Kidney epithelial cell (primary cell): Measurements from ENCODE around the gene MRPL41. TPM values are rescaled to one million over a fixed set of nuclear protein-coding genes. Genes with fewer than 3 reads are reported as not detected.
"Not testable (repeated sequence)": the region's sequence is repeated elsewhere in the genome, so short reads cannot be mapped to it uniquely, and the experiment has no call there.

ENCODE experiments used
- DNase-seq: peaks from one replicate; pipeline ENCODE4 v3.0.0-alpha.2; 2010; ENCODE audit warnings: low read depth
- H3K27me3 ChIP-seq: 2 replicates; pipeline ENCODE4 v1.6.0; 2011; ENCODE audit warnings: low read length; ENCODE audit not compliant: control insufficient read depth, insufficient read depth
- H3K36me3 ChIP-seq: 2 replicates; pipeline ENCODE4 v1.5.1; 2011; ENCODE audit warnings: low read length; ENCODE audit not compliant: control insufficient read depth, insufficient read depth
- H3K4me3 ChIP-seq: 2 replicates; pipeline ENCODE4 v1.5.1; 2011; ENCODE audit warnings: low read depth, mild to moderate bottlenecking, control low read depth, low read length
- total RNA-seq: library from RNA; depleted of rRNA; stranded (reverse); fragments of >200 nt; gene quantifications from 2 replicates; pipeline ENCODE4 v1.2.3, GENCODE V29; 2015
- TF ChIP-seq, protein P1 (sequence below): IDR thresholded peaks from 2 replicates; pipeline ENCODE4 v1.5.1; 2011; ENCODE audit warnings: mild to moderate bottlenecking, moderate library complexity, low read length, control low read depth, inconsistent platforms; ENCODE audit not compliant: insufficient read depth, poor library complexity, severe bottlenecking

MRPL41 gene
- total RNA-seq, 1 donor from 2014 or later: 77.9 TPM

- H3K36me3 ChIP-seq: peaks cover 2% of the 10 kb centered on the region
- H3K27me3 ChIP-seq: no peaks in the 10 kb centered on the region
- peak overlapping the region; percentile 59 for H3K4me3 ChIP-seq
- no peak for DNase-seq
- TF ChIP-seq, protein P1, sequence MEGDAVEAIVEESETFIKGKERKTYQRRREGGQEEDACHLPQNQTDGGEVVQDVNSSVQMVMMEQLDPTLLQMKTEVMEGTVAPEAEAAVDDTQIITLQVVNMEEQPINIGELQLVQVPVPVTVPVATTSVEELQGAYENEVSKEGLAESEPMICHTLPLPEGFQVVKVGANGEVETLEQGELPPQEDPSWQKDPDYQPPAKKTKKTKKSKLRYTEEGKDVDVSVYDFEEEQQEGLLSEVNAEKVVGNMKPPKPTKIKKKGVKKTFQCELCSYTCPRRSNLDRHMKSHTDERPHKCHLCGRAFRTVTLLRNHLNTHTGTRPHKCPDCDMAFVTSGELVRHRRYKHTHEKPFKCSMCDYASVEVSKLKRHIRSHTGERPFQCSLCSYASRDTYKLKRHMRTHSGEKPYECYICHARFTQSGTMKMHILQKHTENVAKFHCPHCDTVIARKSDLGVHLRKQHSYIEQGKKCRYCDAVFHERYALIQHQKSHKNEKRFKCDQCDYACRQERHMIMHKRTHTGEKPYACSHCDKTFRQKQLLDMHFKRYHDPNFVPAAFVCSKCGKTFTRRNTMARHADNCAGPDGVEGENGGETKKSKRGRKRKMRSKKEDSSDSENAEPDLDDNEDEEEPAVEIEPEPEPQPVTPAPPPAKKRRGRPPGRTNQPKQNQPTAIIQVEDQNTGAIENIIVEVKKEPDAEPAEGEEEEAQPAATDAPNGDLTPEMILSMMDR: no peak
Measured at GRCh38 chr9:137589441-137590122, 37.9 kb downstream of the MRPL41 start.

DNA sequence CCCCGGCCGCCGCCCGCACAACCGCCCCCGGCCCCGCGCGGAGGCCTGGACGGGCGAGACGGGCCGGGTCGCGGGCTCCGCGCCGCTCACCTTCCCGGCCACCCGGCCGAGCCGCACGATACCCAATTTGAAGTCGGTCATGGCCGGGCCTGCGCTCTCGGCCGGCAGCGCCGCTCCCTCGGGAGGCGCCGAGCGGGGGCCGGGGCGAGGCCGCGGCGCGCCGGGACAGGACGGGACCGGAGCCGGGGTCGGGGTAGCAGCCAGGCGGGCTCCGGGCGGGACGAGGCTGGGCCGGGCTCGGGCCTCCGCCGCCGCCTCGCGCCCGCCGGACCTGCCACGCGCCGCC, 38.4 kb downstream of the MRPL41 start:
- peak overlapping the region; percentile 59 for H3K4me3 ChIP-seq
- DNase-seq: no peak
- TF ChIP-seq, protein P1: no peak
- H3K36me3 ChIP-seq: peaks cover 2% of the 10 kb centered on the region
- no peaks in the 10 kb centered on the region for H3K27me3 ChIP-seq

DNA sequence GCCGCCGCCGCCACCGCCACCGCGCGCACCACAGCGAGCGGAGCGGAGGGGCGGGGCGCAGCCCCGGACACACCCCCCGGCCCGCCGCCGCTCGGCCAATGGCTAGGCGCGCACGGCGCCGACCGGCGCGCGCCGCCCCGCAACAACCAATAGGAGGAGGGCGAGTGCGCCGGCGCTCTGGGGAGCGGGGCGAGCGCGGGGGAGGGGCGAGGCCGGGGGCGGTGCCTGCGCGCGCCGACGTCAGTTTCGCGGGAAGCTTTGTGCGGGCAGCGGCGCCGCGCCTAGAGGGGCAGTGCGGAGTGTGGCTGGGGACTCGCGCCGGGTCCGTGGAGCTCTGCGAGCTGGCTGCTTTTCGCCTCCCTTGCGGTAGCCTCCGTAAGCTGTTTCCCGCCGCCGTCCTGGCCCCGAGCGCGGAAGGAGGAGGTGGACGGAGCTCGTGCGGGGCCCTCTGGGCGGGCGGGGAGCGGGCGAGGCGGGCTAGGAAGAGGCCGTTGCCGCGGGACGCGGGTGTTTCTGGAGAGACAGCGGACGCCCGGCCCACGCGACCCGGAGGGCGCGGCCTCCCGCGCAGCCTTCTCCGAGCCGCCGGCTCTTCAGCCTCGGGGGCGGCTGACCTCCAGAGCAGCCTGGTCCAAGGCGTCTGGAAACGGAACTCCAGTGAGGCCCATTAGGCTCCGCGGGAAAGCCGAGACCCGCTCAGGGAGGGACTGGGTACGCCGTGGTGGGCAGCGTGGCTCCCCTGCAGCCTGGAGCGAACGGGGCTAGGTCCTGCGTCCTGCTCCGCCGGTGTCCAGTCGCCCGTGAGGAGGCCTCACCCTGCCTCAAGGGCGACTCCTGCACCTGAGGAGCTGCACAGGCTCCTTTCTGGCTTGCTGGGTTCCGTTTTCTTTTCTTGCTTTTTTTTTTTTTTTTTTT, 39.0 kb downstream of the MRPL41 start, which contains the start of gene ZMYND19:
Gene ZMYND19 (minus strand): TSS at position 44 of the 915 bp plus-strand sequence. CDS start 249 bp downstream, outside the sequence.
- DNase-seq: no peak
- Histone ChIP-seq H3K27me3 (no peaks in the 10 kb centered on the region), H3K4me3 (peak within 1 kb of the TSS; percentile 87), H3K36me3 (peaks cover 2% of the 10 kb centered on the region)
- TF ChIP-seq, protein P1: peak; percentile 20

DNA sequence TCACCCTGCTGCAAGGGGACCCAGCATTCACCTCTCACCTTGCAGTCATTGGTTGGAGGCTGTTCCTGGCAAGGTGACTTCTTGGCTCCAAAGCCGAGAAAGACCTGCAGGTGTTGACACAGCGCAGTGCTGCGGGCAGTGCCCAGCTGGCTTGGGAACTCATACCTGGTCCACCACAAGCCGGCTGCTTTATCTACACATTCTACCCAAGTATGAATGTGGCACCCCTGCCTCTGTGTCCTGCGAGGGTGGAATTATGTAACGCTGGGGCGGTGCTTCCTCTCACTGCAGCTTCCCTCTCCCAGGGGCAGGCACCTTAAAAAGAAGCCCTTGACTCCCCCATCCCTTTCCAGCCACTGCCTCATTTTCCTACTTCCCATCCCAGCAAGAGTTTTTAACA, 41.1 kb downstream of the MRPL41 start:
- Histone ChIP-seq H3K27me3 (no peaks in the 10 kb centered on the region), H3K36me3 (peaks cover 2% of the 10 kb centered on the region), H3K4me3 (no peak overlapping the region)
- TF ChIP-seq, protein P1: no peak
- DNase-seq: no peak

DNA sequence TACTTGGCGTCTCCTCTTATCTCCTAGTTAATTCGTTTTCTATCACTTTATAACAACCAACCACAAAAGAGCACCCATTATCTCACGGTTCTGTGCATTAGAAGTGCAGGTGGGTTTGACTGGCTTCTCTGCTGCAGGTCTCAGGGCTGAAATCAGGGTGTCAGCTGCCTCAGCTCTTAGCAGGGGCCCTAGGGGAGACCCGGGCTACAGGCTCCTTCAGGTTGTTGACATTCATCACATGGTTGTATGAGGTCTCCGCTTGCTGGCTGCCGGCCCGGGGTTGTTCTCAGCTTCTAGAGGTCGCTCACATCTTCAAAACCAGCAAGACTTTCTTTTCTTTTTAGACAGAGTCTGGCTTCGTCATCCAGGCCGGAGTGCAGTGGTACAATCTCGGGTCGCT, 41.5 kb downstream of the MRPL41 start:
- H3K27me3 ChIP-seq: no peaks in the 10 kb centered on the region
- TF ChIP-seq, protein P1: no peak
- no peak for DNase-seq
- H3K36me3 ChIP-seq: peaks cover 2% of the 10 kb centered on the region
- no peak overlapping the region for H3K4me3 ChIP-seq

- DNase-seq, H3K4me3 ChIP-seq, H3K36me3 ChIP-seq, H3K27me3 ChIP-seq: not testable (repeated sequence)
Measured at GRCh38 chr9:137596577-137596976, 44.9 kb downstream of the MRPL41 start.
